H9 (cell line): Measurements from ENCODE around the gene PDE3B. TPM values are rescaled to one million over a fixed set of nuclear protein-coding genes. Genes with fewer than 3 reads are reported as not detected.

Experiments used
- DNase-seq: peaks from one replicate; pipeline ENCODE4 v3.0.0-alpha.2; 2017
- H2AFZ ChIP-seq: one replicate; pipeline ENCODE4 v1.6.1; 2013; ENCODE audit warnings: mild to moderate bottlenecking, low read length, control low read depth, moderate library complexity
- H2AK5ac ChIP-seq: 2 replicates; pipeline ENCODE4 v1.6.1; 2013; ENCODE audit warnings: low read length, control low read depth, mixed read lengths; ENCODE audit not compliant: insufficient read length
- H2BK120ac ChIP-seq: one replicate; pipeline ENCODE4 v1.6.1; 2013; ENCODE audit warnings: low read depth, mild to moderate bottlenecking, low read length, control low read depth, inconsistent platforms; ENCODE audit not compliant: poor library complexity, severe bottlenecking
- H2BK12ac ChIP-seq: 2 replicates; pipeline ENCODE4 v1.6.1; 2013; ENCODE audit warnings: low read length, control low read depth, mixed read lengths, low read depth; ENCODE audit not compliant: insufficient read length
- H2BK15ac ChIP-seq: 2 replicates; pipeline ENCODE4 v1.6.1; 2013; ENCODE audit warnings: low read depth, low read length, control low read depth
- H2BK20ac ChIP-seq: one replicate; pipeline ENCODE4 v1.6.1; 2013; ENCODE audit warnings: low read depth, mild to moderate bottlenecking, low read length, control low read depth, inconsistent platforms; ENCODE audit not compliant: poor library complexity, severe bottlenecking
- H2BK5ac ChIP-seq: 2 replicates; pipeline ENCODE4 v1.6.1; 2013; ENCODE audit warnings: low read length, control low read depth, mixed read lengths; ENCODE audit not compliant: insufficient read length
- H3K14ac ChIP-seq: 2 replicates; pipeline ENCODE4 v1.6.1; 2013; ENCODE audit warnings: low read length, control low read depth; ENCODE audit not compliant: insufficient read depth
- H3K18ac ChIP-seq: 2 replicates; pipeline ENCODE4 v1.6.1; 2013; ENCODE audit warnings: low read depth, mild to moderate bottlenecking, mixed read lengths, low read length, control low read depth; ENCODE audit not compliant: insufficient read length
- H3K23ac ChIP-seq: 2 replicates; pipeline ENCODE4 v1.6.1; 2013; ENCODE audit warnings: low read length, control low read depth, mixed read lengths, low read depth; ENCODE audit not compliant: insufficient read length
- H3K23me2 ChIP-seq: 2 replicates; pipeline ENCODE4 v1.6.1; 2013; ENCODE audit warnings: low read depth, mild to moderate bottlenecking, mixed read lengths, low read length, control low read depth; ENCODE audit not compliant: insufficient read length, poor library complexity, severe bottlenecking
- H3K27ac ChIP-seq: 2 replicates; pipeline ENCODE4 v1.5.1; 2013; ENCODE audit warnings: low read length, control low read depth, mixed read lengths, low read depth; ENCODE audit not compliant: insufficient read length
- H3K27me3 ChIP-seq: 2 replicates; pipeline ENCODE4 v1.6.1; 2013; ENCODE audit warnings: low read length, control low read depth, inconsistent platforms; ENCODE audit not compliant: insufficient read depth
- H3K4ac ChIP-seq: 2 replicates; pipeline ENCODE4 v1.6.1; 2013; ENCODE audit warnings: low read depth, mild to moderate bottlenecking, control low read depth, inconsistent platforms, low read length, moderate library complexity
- H3K4me1 ChIP-seq: 2 replicates; pipeline ENCODE4 v1.6.1; 2013; ENCODE audit warnings: low read length, control low read depth, inconsistent platforms; ENCODE audit not compliant: insufficient read depth
- H3K4me2 ChIP-seq: 2 replicates; pipeline ENCODE4 v1.6.1; 2013; ENCODE audit warnings: low read length, control low read depth, mixed read lengths; ENCODE audit not compliant: insufficient read length, insufficient read depth
- H3K56ac ChIP-seq: 2 replicates; pipeline ENCODE4 v1.6.1; 2013; ENCODE audit warnings: low read depth, mild to moderate bottlenecking, mixed read lengths, low read length, control low read depth; ENCODE audit not compliant: insufficient read length
- H3K79me1 ChIP-seq: 2 replicates; pipeline ENCODE4 v1.6.1; 2013; ENCODE audit warnings: low read depth, mild to moderate bottlenecking, moderate library complexity, low read length, control low read depth, inconsistent platforms; ENCODE audit not compliant: insufficient read depth, poor library complexity, severe bottlenecking
- H3K79me2 ChIP-seq: 2 replicates; pipeline ENCODE4 v1.6.1; 2013; ENCODE audit warnings: low read length, control low read depth, inconsistent platforms; ENCODE audit not compliant: insufficient read depth
- H3K9ac ChIP-seq: 2 replicates; pipeline ENCODE4 v1.6.1; 2013; ENCODE audit warnings: low read length, control low read depth, mixed read lengths; ENCODE audit not compliant: insufficient read length; ENCODE audit errors: extremely low read depth
- H3K9me3 ChIP-seq: one replicate; pipeline ENCODE4 v1.6.1; 2013; ENCODE audit warnings: low read depth, low read length, inconsistent platforms; ENCODE audit not compliant: control insufficient read depth
- H3T11ph ChIP-seq: one replicate; pipeline ENCODE4 v1.6.1; 2013; ENCODE audit warnings: mild to moderate bottlenecking, low read length, control low read depth, inconsistent platforms
- H4K20me1 ChIP-seq: one replicate; pipeline ENCODE4 v1.6.1; 2013; ENCODE audit not compliant: control insufficient read depth, insufficient read length, insufficient read depth
- H4K5ac ChIP-seq: 2 replicates; pipeline ENCODE4 v1.6.1; 2013; ENCODE audit warnings: low read depth, mild to moderate bottlenecking, mixed read lengths, low read length, control low read depth; ENCODE audit not compliant: insufficient read length
- H4K8ac ChIP-seq: replicated peaks from 2 replicates; pipeline ENCODE4 v1.6.1; 2013; ENCODE audit warnings: low read length, control low read depth, mixed read lengths, low read depth; ENCODE audit not compliant: insufficient read length
- H4K91ac ChIP-seq: 2 replicates; pipeline ENCODE4 v1.6.1; 2013; ENCODE audit warnings: low read depth, mild to moderate bottlenecking, moderate library complexity, mixed read lengths, low read length, control low read depth; ENCODE audit not compliant: insufficient read length
- H3K27ac Mint-ChIP-seq, 3 experiments: 2 replicates in 2 of 3; 3 replicates in 1 of 3; pipeline ENCODE4 v1.8.0; 2020 to 2021; ENCODE audit warnings: mixed read lengths in 3 of 3, mild to moderate bottlenecking in 1 of 3, moderate library complexity in 1 of 3
- H3K27me3 Mint-ChIP-seq: 2 replicates; pipeline ENCODE4 v1.8.0; 2021; ENCODE audit warnings: low read depth, mild to moderate bottlenecking, moderate library complexity, mixed read lengths
- H3K36me3 Mint-ChIP-seq, 3 experiments: 2 replicates in 2 of 3; 3 replicates in 1 of 3; pipeline ENCODE4 v1.8.0; 2020 to 2021; ENCODE audit warnings: low read depth in 3 of 3, mixed read lengths in 3 of 3; ENCODE audit not compliant: insufficient read depth in 1 of 3
- H3K4me1 Mint-ChIP-seq, 2 experiments: 2 replicates each; pipeline ENCODE4 v1.8.0; 2020; ENCODE audit warnings: mixed read lengths in 2 of 2
- H3K4me3 Mint-ChIP-seq, 2 experiments: 2 replicates in 1 of 2; 3 replicates in 1 of 2; pipeline ENCODE4 v1.8.0; 2020 to 2021; ENCODE audit warnings: mild to moderate bottlenecking in 2 of 2, mixed read lengths in 2 of 2, moderate library complexity in 1 of 2
- H3K9me3 Mint-ChIP-seq, 2 experiments: 2 replicates in 1 of 2; 3 replicates in 1 of 2; pipeline ENCODE4 v1.8.0; 2020; ENCODE audit warnings: mild to moderate bottlenecking in 2 of 2, mixed read lengths in 2 of 2, moderate library complexity in 1 of 2
- CTCF ChIP-seq: fragments of 200-600 bp; sonication (generic); conservative IDR thresholded peaks from 3 replicates; pipeline ENCODE4 v1.8.0; 2021; ENCODE audit warnings: antibody characterized with exemption, mild to moderate bottlenecking
- WGBS: extraction: QIAGEN DNeasy Blood & Tissue Kit; methylation state at CpG from one replicate; pipeline ENCODE4 v1.1.7; 2013; ENCODE audit warnings: missing lambda C conversion rate, low lambda C conversion rate, mixed read lengths; ENCODE audit not compliant: insufficient read length; ENCODE audit errors: extremely low coverage; 5-methylcytosine and 5-hydroxymethylcytosine counted together
- total RNA-seq: library from RNA; stranded (reverse); gene quantifications from 2 replicates; pipeline ENCODE4 v1.2.1, GENCODE V29; 2021

PDE3B gene
- total RNA-seq, 1 experiment from 2014 or later, result 6.6 TPM

- Histone ChIP-seq H3K23ac (no peak overlapping the region), H3K18ac (no peak overlapping the region), H3K79me1 (no peaks in the 10 kb centered on the region), H4K20me1 (no peaks in the 10 kb centered on the region), H3K4me2 (no peak overlapping the region), H3K14ac (no peak overlapping the region), H3K9ac (no peak overlapping the region), H3K4me1 (no peaks in the 10 kb centered on the region), H3K4ac (no peak overlapping the region), H2BK20ac (no peak overlapping the region), H2AFZ (no peak overlapping the region), H2BK120ac (no peak overlapping the region), H3K56ac (no peak overlapping the region), H3K9me3 (no peaks in the 10 kb centered on the region), H3T11ph (no peak overlapping the region), H3K23me2 (no peaks in the 10 kb centered on the region), H3K79me2 (no peaks in the 10 kb centered on the region), H2BK15ac (no peak overlapping the region), H4K5ac (no peak overlapping the region), H3K27me3 (no peaks in the 10 kb centered on the region), H2AK5ac (no peak overlapping the region), H2BK12ac (no peak overlapping the region), H4K91ac (no peak overlapping the region), H4K8ac (no peak overlapping the region), H2BK5ac (no peak overlapping the region), H3K27ac (no peak overlapping the region)
- no peak for TF ChIP-seq CTCF
- no peak for DNase-seq
- Mint-ChIP-seq H3K4me1 (peaks cover 0 to 5% of the 10 kb centered on the region in 2 experiments; a peak in 2 of 4 replicates), H3K4me3 (no peak overlapping the region), H3K27me3 (no peaks in the 10 kb centered on the region), H3K27ac (no peak overlapping the region), H3K36me3 (peaks cover 4 to 7% (median 5%) of the 10 kb centered on the region in 3 experiments; a peak in 5 of 7 replicates), H3K9me3 (no peaks in the 10 kb centered on the region; a peak in 1 of 5 replicates)
- no CpG with 5 or more reads among the region's 1 CpG for WGBS
Measured at GRCh38 chr11:14884667-14885273, 241.2 kb downstream of the PDE3B start.
